HG03565 (cell line): ENCODE results near the gene HTR3D.
A peak's percentile ranks its signal among the peaks of the same experiment; 100 is the strongest.
"Not testable (repeated sequence)": the region's sequence is repeated elsewhere in the genome, so short reads cannot be mapped to it uniquely, and the experiment has no call there.

ENCODE experiments used
- ATAC-seq: cut with Tn5 transposase; IDR thresholded peaks from one replicate; pipeline ENCODE4 v1.9.1; 2021; ENCODE audit warnings: mild to moderate bottlenecking, moderate library complexity; ENCODE audit not compliant: unreplicated experiment

The HTR3D gene

GRCh38 chr3:184015381-184016019, 16.0 kb upstream of the HTR3D start:
- ATAC-seq: no peak

- ATAC-seq: no peak
Observed at GRCh38 chr3:184016169-184016570, 15.4 kb upstream of the HTR3D start.

DNA sequence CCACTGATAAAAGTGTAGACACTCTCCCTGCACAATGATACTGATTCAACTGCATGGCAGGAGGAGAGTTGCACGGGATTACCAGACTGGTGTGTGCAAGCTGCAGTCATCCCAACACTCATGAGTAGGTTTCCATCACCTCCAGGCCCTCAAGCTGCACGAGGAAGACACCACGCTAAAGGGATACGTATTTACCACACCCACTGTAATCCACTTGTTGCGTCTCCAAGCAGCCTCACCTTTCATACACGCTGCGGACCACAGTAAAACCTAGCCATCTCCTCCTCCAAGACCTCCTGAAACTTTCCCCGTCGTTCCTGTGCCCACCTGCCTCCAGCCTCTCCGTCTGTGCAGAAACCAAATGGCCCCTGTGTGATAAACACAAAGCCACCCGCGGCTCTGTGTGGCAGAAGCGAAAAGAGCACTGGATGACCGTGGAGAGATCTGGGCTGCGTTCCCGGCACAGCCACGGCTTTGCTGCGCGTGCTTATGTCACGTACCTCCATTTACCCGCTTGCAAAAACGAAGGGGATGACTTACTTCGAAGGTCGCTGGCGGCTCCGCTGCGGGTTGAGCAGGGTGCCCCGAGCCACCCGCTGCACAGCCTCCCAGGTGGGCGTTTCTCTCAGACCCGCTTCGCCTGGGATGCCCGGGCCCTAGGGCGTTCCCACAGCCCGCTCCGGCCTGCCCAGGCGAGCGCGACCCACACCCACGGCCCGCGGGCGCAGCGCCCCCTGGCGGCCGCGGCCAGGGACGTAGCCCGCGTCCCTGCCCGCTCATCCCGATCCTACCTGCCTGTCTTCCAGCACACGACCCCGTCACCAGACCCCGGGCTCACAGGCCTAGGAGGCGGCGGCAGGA, 14.5 kb upstream of the HTR3D start:
- peak; percentile 44 for ATAC-seq

DNA sequence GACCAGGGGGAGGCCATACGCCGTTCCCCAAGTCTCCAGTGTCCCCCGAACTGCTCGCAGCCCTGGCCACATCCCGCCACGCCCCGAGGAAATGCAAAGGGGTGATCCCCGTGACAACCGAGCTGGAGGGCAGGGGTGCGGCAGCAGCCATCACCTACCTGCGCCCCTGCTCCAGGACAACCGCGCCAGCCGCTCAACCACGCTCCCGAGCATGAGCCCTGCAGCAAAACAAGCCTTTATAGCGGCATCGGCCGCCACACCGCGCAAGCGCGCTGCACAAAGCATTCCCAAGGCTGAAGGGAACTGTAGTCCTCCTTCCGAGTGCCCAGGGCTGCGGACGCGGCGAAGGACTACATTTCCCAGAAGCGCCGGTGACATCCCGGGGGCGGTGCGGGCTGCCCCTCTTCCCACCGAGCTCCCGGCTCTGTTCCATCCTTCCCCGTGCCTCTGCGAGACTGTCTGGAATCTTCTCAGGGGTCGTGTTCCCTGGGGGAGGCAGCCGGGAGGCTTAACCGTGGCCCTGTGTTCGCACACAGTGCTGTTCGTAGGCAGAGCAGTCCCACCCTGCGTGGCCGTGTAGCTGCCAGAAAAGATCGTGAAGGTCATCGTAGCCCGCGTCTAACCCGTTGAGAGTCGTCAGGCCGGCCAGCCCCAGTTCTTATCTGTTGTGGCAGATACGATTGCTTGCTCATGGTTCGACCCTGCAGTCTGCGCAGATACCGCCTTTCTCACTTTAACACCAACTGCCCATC, 13.7 kb upstream of the HTR3D start, which contains the start of gene ABCC5:
TSS of gene ABCC5 (minus strand) at position 213 of the 752 bp plus-strand sequence. CDS start 3,492 bp downstream, outside the sequence.
- peak; percentile 91 for ATAC-seq

DNA sequence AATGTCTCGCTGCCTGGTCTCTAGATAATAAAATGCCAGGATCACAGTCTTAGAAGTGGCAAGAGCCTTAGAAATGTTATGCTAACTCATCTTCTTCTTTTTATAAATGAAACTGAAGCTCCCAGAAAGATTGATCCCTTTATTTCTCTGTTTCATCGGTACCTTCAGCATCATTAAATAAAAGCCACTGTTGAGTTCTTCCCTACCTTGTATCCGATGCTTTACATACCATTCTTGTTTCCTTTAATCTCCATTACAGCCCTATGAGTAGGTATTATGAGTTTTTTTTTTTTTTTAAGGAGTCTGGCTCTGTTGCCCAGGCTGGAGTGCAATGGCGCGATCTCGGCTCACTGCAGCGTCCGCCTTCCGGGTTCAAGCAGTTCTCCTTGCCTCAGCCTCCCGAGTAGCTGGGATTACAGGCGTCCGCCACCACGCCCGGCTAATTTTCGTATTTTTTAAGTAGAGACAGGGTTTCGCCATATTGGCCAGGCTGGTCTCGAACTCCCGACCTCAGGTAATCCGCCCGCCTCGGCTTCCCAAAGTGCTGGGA, 13.0 kb upstream of the HTR3D start:
- no peak for ATAC-seq

DNA sequence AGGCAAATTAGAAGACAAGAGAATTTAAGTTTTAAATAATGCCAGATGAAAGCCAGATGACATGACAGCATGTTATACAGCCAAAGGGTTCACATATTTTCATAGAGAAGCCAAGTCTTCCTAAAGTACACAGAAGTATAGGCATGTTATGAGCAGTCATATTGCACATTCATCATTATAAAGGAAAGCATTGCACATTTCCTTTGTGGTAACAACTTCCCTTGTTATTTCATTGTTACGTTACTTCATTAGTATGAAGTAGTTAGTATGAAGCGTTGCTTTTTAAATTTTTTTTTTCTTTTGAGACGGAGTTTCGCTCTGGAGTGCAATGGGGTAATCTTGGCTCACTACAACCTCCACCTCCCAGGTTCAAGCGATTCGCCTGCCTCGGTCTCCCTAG, 9.2 kb upstream of the HTR3D start:
- no peak for ATAC-seq

DNA sequence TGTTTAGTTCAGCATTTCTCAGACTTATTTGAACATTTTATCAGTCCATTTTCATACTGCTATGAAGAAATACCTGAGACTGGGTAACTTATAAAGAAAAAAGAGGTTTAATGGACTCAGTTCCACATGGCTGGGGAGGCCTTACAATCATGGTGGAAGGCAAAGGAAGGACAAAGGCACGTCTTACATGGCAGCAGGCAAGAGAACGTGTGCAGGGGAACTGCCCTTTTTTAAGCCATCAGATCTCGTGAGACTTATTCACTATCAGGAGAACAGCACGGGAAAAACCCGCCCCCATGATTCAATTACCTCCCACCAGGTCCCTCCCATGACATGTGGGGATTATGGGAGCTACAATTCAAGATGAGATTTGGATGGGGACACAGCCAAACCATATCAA, 6.3 kb upstream of the HTR3D start:
- ATAC-seq: not testable (repeated sequence)

GRCh38 chr3:184028275-184028890, 3.2 kb upstream of the HTR3D start:
- ATAC-seq: not testable (repeated sequence)

GRCh38 chr3:184029443-184029842, 2.1 kb upstream of the HTR3D start:
- no peak for ATAC-seq

GRCh38 chr3:184030536-184030935, 1.0 kb upstream of the HTR3D start:
- no peak for ATAC-seq

DNA sequence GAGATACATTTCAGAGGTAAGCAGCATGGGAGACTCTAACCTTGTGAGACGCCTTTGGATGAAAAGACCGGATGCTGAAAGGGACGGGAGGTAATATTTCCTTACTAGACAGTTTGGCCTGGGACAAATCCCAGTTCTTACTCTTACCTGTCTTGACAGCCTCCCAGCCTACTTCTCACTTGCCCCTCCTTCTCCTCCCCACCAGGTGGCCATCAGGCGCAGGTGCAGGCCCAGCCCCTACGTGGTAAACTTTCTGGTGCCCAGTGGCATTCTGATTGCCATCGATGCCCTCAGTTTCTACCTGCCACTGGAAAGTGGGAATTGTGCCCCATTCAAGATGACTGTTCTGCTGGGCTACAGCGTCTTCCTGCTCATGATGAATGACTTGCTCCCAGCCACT, 6.3 kb downstream of the HTR3D start:
- no peak for ATAC-seq

GRCh38 chr3:184038307-184038706, 6.8 kb downstream of the HTR3D start:
- ATAC-seq: not testable (repeated sequence)

DNA sequence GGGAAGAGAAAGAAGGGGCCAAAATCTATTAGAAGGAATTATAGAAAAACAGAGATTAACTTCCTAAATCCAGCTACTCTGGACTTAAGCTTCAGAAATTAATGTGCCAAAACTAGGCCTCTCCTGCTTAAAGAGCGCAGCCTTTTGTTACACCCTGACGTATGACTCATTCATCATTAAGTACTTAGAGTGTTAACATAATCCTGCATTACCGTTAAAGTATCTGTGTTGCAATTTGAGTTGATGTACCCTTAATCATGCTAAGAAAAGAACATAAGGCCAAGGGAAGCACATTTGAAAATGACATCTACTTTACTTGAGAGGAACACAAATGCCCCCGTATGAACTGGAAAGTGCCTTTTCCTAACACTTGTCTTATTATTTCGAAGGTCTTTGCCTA, 7.9 kb downstream of the HTR3D start:
- no peak for ATAC-seq

DNA sequence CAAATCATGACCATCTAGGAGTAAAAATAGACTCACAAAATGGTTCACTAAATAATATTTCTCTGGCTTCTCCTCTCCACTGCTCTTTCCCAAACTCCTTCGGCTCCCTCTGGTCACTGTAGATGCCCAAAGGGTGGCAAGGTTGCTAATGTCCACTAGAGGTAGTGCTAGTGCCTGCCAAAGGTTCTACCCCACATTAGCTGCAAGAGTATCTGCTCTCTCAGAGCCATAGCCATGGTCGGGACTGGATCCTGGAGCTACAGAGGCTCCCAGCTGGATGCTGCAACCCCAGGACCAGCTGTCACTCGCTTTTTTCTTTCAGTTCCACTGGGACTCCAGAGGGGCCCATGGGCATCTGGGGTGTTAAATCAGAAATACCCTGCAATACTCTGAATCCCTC, 8.5 kb downstream of the HTR3D start:
- ATAC-seq: no peak

DNA sequence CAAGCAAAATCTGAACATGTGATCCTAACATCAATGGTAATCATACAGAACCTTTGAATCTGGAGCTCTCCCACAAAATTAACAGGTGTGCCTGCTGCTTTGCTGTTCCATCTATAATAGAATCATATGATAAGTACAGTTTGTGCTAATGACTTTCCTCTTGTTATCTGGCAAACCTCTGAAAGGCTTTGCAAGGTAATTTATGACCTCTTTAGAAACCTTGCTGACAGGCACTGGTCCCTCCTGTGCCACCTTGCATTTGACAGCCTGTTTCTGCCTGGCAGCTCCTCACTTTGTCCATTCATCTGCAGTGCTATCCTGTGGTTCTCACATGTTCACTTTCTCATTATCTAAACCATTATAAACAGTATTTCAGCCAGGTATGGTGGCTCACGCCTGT, 11.1 kb downstream of the HTR3D start:
- no peak for ATAC-seq

- no peak for ATAC-seq
Observed at GRCh38 chr3:184045995-184046394, 14.5 kb downstream of the HTR3D start.

- ATAC-seq: no peak
Observed at GRCh38 chr3:184050217-184050847, 18.8 kb downstream of the HTR3D start.

DNA sequence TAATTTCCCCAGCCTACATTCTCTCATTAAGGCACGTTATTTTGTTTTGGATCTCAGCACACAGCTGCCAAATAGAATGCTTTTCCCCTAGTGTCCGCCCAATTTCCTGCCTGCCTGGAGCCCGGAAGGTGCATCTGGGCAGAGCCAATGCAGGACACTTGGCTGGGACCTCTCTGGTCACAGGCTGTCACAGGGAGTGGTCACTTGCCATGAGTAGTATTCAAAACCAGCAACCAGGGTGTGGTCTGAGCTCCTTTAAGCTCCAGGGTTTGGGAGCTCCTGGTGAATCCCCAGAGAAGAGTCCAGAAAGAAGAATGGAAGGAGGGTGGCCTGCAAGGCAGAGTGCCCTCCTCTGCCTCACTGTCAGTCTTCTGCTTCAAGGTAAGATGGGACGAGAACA, 21.2 kb downstream of the HTR3D start, which contains the start of gene HTR3C:
TSS of gene HTR3C (plus strand) at position 281 of the 400 bp plus-strand sequence. CDS start at position 315, 34 bp downstream.
- no peak for ATAC-seq

GRCh38 chr3:184058029-184058428, 26.5 kb downstream of the HTR3D start:
- no peak for ATAC-seq

DNA sequence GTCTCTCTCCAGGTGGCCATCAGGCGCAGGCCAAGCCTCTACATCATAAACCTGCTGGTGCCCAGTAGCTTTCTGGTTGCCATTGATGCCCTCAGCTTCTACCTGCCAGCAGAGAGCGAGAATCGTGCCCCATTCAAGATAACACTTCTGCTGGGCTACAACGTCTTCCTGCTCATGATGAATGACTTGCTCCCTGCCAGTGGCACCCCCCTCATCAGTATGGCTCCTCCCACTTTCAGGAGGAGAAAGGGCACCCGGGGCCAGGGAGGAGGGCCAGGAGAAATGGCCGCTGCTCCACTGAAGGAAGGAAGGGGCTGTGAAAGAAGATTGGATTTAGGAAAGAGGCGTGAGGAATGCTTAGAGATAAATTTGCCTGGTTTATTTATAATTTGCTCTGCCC, 27.9 kb downstream of the HTR3D start:
- no peak for ATAC-seq
